DND-41 (cell line): ENCODE measurements around the gene PDF.

Experiments
- CTCF ChIP-seq: IDR thresholded peaks from 2 replicates; pipeline ENCODE4 v1.5.1; 2012; ENCODE audit warnings: borderline replicate concordance, low read length, moderate library complexity, mild to moderate bottlenecking; ENCODE audit not compliant: poor library complexity, severe bottlenecking; ENCODE audit errors: extremely low read depth
- EZH2 ChIP-seq: IDR thresholded peaks from 3 replicates; pipeline ENCODE4 v1.6.1; 2012; ENCODE audit warnings: borderline replicate concordance, low read depth, mild to moderate bottlenecking, moderate library complexity, low read length, inconsistent platforms; ENCODE audit not compliant: severe bottlenecking

- TF ChIP-seq CTCF (no peak), EZH2 (no peak)
Measured at GRCh38 chr16:69285240-69285639, 45.1 kb downstream of the PDF start.
